Cardiac septum (tissue), 1 donor: ENCODE data around the gene KCNJ3. TPM values are rescaled to one million over a fixed set of nuclear protein-coding genes. Genes with fewer than 3 reads are reported as not detected.

Experiments used
- DNase-seq: peaks from one replicate; pipeline ENCODE4 v3.0.0-alpha.2; 2020; ENCODE audit warnings: low spot score
- intact Hi-C: fragments of 100-400 bp; cut with DNase I; formaldehyde crosslinking; loops from one replicate; pipeline ENCODE4 v1.14.0; 2022
- total RNA-seq: library from RNA; stranded (reverse); fragmentation: NEBNext Ultra II Directional; extraction: Animal tissue kit (Norgen Biotek cat#: 25700); gene quantifications from one replicate; pipeline ENCODE4 v1.2.1, GENCODE V29; 2021
- donor health status: DM: no; HTN: no; CAD: no.

The KCNJ3 gene
- total RNA-seq, 1 donor from 2014 or later, result 3.4 TPM

DNA sequence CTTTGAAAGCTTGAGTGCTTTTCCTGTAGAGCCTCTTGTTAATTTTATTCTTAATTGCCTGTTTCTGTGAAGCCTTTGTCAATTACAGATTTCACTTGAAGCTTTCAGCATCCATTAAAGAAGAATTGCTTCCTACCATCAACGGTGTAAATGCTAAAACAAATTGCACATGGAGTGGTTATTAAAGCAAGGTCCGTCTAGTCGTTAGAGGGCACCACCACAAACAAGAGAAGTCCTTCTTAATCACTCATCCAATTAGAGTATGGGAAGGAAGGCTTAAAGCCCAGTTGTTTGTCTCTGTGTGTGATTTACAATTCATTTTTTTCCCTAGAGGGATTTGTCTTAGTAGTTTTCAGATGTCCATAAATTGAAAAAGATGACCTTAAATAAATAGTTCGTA lies 1.6 kb downstream of the KCNJ3 start:
- no peak for DNase-seq
- intact Hi-C loops, result no loop called here

DNA sequence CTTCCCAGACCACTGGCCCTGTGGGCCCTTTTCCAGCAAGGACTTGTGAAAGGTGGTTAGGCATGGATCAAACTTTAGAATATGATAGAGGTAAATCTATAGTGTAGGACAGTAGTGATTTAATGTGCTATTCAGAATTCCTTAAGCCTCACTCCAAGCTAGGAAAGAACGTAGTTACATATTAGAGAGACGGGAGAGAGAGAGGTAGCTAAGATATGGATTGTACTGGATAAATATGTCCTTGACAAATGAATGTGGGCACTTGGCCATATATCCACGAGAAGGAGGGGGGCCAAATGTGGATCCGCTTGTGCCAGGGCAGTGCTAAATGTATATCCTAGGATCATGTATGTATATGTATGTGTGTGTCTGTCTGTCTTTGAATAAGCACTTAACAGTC lies 6.5 kb downstream of the KCNJ3 start:
- no peak for DNase-seq
- intact Hi-C loops, result no loop called here

DNA sequence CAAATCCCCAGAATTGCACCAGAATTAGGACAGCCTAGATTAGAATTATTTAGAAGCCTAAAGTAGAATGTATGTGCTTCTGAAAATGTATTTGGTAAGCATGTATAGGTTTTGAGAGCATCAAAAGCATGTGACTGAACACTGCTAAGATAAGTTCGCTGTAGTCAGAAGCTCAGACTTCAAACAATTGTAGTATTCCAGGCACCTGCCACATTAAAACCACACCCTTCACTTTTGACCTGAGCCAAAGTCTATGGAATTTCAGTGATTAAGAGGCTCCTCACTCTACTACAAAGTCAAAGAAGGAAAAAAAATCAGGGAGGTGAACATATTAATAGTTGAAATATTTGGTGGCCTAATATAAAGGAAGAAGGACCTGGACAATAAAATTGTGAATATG lies 8.2 kb downstream of the KCNJ3 start:
- intact Hi-C loops, result no loop called here
- DNase-seq, result no peak

DNA sequence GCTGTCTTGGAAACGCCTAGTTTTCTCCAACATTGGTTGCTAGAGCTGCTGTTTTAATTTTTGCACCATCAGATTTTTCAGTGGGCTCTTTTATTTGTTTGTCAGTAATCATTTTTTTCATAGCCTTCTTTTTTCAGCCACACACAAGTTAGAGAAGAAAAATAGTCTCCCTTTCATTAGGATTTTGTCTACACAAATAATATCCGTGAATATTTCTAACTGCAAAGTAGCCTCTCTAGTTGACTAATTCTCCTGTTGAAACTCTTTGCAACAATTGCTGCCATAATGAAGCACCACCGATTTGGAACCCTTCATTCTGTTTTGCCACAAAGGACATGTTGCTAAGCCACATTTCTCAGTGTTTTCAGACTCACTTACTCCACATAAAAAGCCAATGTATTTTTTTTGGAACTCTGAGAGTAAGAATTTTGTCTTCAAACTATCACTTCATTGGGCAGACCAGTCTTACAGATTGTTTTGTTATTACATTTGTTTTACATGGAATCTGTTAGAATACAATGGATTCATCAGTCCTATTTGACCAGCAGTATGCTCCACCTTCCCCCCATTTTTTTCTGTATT lies 9.6 kb downstream of the KCNJ3 start:
- intact Hi-C loops, result no loop called here
- DNase-seq, result no peak

DNA sequence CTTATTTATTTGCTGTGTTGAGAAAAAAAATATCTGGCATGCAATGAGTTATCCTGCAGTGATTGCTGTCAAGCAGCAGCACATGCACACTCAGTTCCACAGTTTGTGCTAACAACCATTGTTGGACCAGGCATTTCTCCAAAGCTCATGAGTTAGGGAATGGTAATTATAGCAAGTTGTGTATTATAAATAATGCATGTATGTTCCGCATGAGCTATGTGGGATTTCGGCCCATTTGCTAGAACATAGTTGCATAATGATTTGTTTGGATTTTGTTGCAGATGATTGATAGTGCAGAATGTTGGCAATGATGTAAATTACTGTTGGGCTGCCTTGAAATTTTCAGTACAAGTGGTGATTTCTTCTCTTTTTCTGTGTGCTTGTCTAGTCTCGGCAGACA lies 10.7 kb downstream of the KCNJ3 start:
- DNase-seq, result no peak
- intact Hi-C loops, result no loop called here

DNA sequence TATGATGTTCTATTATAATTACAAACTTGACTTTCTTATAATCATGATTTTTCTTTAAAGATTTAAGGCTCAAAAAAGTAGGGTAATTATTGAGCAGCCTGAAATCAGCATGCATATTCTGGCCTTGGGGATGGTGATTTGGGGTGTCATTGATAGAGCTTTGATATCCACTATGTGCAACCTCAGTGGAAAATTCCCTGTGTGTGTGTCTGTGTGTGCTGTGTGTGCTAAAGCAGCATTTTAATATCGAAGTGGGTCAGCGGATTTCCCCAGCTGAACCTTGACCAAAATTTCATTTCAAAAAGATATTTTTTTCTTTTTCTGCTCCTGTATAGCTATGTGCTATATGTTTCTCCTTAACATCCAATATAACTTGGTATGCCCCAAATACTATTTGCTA lies 11.6 kb downstream of the KCNJ3 start:
- no peak for DNase-seq
- intact Hi-C loops, result no loop called here

GRCh38 chr2:154710685-154711084 lies 12.2 kb downstream of the KCNJ3 start:
- DNase-seq, result no peak
- intact Hi-C loops, result no loop called here

GRCh38 chr2:154713675-154714074 lies 15.2 kb downstream of the KCNJ3 start:
- intact Hi-C loops, result no loop called here
- DNase-seq, result no peak

- no peak for DNase-seq
- intact Hi-C loops, result no loop called here
Observed at GRCh38 chr2:154720651-154721050, 22.2 kb downstream of the KCNJ3 start.

- intact Hi-C loops, result no loop called here
- DNase-seq, result no peak
Observed at GRCh38 chr2:154724194-154724797, 25.8 kb downstream of the KCNJ3 start.

- intact Hi-C loops, result no loop called here
Observed at GRCh38 chr2:154740361-154740760, 41.9 kb downstream of the KCNJ3 start.

DNA sequence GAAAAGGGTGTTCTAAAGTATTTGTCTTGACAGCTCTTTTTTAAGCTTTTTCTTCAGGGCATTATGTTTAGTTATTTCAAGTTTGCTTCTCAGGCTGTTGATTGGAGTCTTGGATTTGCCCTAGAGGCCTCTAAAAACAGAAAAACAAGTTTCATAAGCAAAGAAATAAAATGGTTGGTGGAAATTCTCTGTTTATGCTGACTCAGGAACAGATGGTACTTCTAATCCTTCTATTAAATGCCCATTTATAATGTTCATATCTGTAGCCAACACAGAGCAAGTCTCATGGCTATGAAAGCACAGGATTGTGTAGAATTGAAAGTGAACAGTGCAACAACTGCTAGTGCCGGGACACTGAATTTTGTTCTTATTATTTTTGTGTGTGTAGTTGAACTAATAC lies 60.4 kb downstream of the KCNJ3 start:
- no peak for DNase-seq
- intact Hi-C loops, result no loop called here

More at GRCh38 chr2:154740361-154740760, 41.9 kb downstream of the KCNJ3 start:
- DNase-seq, result no peak

- intact Hi-C loops, result no loop called here
- no peak for DNase-seq
Observed at GRCh38 chr2:154762638-154763037, 64.1 kb downstream of the KCNJ3 start.

GRCh38 chr2:154771664-154772284 lies 73.3 kb downstream of the KCNJ3 start:
- intact Hi-C loops, result no loop called here
- DNase-seq, result no peak

DNA sequence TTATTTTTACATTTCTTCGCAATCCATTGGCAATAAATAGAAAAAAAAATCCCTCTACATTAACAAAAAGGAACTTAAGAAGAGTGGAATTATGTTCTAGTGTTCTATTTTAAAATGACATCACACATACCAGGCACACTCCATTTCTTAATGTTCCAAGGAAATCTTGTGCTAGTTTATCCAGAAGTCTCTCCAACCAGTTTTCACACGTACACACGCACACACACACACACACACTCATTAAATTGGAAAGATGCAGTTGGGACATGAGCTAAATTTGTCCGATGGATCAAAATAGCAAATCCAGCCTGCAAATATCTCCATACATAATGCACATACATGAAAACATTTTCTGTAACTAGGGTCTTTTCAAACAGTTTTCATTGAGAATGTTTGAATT lies 78.3 kb downstream of the KCNJ3 start:
- intact Hi-C loops, result no loop called here
- no peak for DNase-seq

- intact Hi-C loops, result no loop called here
- DNase-seq, result no peak
Observed at GRCh38 chr2:154794406-154794805, 95.9 kb downstream of the KCNJ3 start.

DNA sequence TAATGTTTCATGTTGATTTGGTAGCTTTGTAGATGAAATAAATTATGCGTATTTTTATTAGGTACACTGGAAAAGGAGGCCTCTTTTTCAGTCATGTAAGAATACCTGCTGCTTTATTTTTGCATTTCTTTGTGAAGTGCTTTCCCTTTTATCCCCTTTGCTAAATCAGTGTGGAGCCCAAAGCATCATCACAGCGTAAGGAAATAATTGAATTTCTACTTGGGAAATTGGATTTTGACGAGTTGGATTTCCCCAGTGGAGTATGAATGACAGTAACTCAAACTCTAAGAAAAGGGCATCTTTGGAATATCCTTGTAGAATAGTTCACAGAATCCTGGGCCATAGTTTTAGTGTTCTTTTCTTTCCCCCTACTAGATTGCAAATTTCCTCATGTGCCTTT lies 97.2 kb downstream of the KCNJ3 start:
- no peak for DNase-seq
- intact Hi-C loops, result no loop called here

DNA sequence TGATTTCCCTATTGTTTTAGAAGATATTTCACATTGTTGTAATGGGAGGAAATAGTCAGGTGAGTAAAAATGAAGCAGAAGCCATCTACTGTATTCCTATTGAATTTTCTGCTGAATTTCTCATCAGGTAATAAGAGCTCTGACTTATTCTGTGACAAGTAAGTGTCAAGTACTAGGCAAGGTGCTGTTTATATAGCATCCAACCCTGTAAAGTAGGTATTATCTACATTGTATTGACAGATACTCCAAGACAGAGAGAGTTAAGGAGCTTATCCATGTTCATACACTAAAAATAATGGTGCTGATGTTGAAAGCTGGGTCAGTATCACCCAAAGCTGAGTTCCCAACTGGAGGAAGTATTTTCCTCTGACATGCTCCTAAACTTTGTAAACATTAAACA lies 106.0 kb downstream of the KCNJ3 start:
- intact Hi-C loops, result no loop called here

DNA sequence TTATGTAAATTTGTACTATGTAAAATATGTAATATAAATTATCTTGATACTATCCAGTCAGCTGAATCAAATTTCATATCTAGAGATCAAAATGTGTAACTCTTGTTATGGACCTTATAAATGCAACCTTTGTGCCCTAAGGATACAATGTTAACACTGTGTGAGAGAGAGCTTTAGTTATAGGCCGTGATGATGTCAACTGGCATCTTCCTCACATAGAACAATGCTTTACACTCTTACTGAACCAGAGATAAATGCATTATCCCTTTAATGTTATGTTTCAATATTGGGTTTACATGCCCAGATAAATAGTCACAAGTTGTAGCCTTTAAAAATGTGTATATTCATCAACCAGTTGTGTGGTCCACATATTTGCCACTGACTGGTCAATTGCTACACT lies 115.1 kb downstream of the KCNJ3 start:
- DNase-seq, result no peak
- intact Hi-C loops, result no loop called here

More for the DNA sequence above, 106.0 kb downstream of the KCNJ3 start:
- no peak for DNase-seq

DNA sequence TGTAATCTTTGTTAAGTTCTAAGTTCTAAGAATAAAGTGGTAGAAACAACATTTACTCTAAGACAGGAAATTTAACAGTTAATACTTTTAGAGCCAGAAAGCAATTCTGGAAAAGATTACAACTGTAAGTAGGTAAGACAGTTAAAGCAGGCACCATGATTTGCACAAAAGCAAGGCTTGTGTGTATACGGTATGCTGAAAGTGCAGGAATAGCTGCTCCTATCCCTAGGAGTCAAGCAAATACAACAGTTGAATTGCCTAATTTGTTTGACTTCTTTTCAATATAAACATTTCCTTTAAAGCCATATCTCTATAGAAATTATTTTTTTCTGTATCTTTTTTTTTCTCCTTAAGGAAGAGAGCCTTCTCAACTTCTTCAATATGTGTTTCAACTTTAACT lies 116.4 kb downstream of the KCNJ3 start:
- DNase-seq, result no peak
- intact Hi-C loops, result no loop called here

DNA sequence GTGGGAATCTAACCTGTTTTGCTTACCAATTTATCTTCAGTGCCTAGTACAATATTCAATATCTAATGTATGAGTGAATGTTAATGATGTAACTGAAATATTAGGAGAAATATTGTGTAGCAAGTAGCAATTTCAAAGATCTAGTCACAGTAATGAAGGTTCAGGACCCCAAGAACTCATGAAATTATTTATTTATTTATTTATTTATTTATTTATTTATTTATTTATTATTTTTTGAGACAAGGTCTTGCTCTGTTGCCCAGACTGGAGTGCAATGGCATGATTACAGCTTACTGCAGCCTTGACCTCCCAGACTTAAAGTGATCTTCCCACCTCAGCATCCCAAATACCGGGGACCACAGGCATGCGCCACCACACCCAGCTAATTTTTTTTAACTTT lies 126.9 kb downstream of the KCNJ3 start:
- intact Hi-C loops, result no loop called here
- DNase-seq, result no peak
